Activated CD8-positive, alpha-beta memory T cell treated with anti-CD3 and anti-CD28 coated beads for 1 hour (primary cell): Measurements from ENCODE around the gene CCDC70.
"Not testable (repeated sequence)": the region's sequence is repeated elsewhere in the genome, so short reads cannot be mapped to it uniquely, and the experiment has no call there.

Experiments
- DNase-seq, 2 donors: peaks; one replicate each; pipeline ENCODE4 v3.0.0-alpha.2; 2020; ENCODE audit warnings: low read depth in 1 of 2; ENCODE audit errors: extremely low read depth in 1 of 2

The CCDC70 gene

DNA sequence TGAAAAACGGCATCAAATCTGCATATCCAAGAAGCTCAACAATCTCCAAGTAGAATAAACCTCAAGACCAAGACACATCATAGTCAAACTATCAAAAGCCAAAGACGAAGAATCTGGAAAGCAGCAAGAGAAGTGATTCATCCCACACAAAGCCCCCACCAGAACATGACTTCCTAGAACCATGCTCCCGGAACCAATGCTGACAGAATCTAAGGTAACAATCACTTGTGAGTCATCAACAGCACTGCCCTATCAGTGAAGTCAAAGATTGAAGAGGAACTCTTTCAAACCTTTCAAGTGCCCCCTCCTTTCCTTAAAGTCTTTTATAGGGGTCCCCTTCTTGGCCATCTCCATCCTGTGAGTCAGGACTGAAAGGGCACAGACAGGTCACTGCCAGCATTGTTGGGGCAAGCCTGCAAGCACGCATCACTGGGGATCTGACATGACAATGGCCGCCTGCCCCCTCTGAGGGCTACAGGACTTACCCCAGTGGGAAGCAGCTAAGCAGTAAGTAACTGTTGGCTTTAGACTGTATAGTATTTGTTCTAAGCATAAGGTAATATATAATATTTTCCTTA is at the start of gene CCDC70:
Gene CCDC70 (plus strand): TSS at position 247 of the 578 bp plus-strand sequence. CDS start 3,443 bp downstream, outside the sequence.
- DNase-seq: no peak

DNA sequence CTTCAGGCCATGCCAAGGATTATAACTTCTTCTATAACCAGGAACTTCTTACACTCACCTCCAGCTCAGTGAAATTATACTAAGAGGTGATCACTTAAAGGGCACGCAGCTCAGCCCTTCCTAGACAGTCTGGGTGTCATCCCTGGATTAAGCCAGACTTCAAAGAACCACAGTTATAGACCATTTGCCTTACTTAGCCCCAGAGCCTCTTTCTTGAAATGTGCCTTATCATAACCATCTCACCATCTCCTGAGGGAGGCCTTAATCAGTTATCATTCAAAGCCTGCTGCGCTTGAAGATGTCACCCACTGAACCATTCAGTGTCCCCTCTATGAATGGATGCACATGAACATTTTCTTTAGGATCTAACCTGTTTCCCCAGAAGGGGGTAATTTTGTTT is 47.7 kb upstream of the CCDC70 start:
- no peak for DNase-seq

DNA sequence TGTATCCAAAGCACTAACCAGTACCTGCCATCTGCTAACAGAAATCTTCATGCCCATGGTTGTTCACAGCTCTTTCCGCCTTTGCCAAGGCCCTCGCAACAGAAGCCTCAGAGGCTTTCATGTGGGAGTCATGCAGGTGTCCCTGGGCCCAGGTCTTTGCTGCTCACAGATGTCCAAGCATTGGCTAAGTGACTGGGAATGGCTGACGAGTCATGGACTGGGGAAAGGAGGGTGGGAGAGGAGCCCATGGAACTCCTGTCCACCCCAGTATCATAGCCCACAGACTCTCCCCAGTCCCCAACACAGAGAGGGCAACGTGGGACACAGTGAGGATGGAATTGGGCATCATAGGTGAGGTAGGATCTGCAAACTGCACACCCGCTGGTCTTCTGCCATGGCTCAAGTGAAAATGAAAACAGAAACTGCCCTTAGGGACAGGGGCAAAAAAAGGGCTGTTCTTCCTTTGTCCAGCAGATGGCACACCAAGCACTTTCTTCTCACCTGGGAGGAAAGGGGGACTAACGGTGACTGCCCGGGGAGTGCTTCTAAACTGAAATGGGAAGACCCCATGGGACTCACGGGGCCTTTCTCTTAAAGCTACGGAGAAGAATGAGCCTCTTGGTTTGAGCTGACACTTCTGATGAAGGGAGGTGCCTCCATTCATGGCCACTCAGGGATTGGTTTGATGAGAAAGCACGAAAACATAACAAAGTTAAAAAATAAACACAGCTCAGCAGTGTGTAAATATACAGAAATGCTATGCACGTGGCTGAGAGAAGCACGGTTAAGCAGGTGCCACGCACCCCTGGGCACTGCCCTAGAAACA is 46.7 kb upstream of the CCDC70 start:
- peak in 1 of 2 donors; percentile 55 for DNase-seq

- DNase-seq: no peak
Observed at GRCh38 chr13:51815848-51816247, 45.9 kb upstream of the CCDC70 start.

GRCh38 chr13:51816604-51817249 is 45.0 kb upstream of the CCDC70 start:
- no peak for DNase-seq

- DNase-seq: no peak
Observed at GRCh38 chr13:51817717-51818116, 44.1 kb upstream of the CCDC70 start.

DNA sequence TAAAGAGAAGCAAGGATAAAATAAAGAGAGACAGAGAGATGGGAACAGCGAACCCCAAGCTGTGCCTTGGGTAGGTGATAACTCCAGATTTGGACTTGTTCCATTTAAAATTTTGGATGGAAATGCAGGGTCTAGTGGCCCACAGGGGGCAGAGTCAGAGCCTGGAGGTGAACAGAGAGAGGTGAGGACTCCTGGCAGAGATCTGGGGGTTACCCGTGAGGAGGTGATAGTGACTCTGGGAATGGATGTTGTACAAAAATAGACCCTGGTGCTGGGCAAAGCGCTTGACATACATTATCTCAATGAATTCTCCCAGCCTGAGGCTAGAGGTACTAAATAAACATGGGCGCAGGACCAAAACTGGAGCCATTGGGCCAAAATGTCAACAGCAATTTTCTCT is 43.5 kb upstream of the CCDC70 start:
- DNase-seq: no peak

DNA sequence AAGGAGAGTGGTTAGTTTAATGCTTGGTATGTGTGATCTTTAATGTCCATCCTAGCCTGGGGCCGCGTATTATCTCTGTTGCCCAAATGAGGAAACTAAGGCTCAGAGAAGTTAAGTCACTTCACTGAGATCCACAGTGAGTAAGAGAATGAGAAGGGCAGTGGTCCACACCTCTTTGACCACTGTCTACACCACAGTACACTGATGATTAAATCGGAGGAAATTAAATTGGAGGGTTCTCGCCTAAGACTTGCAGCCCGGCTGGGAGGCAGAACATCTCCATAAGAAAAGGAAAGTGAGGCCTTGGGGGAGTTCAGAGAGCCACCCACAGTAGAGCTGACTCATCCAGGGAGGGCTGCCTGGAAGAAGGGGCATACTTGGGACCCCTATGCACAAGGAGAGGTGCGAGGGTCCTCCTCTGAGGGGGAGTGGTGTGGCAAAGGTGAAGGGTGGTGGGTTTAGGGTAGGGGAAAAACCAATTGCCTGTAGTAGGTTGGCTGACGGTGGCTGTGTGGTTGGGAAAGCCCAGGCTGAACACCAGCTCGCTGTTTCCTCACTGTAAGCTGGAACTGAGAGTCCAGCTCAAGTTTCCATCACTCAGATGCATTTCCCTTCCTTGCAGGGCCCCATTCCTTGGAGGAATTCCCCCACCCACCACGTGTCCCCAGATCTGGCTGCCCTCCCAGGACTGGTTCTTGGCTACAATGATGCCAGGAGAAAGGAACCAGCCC is 42.8 kb upstream of the CCDC70 start:
- DNase-seq: no peak

- no peak for DNase-seq
Observed at GRCh38 chr13:51819544-51819943, 42.2 kb upstream of the CCDC70 start.

GRCh38 chr13:51820016-51820597 is 41.7 kb upstream of the CCDC70 start:
- no peak for DNase-seq

GRCh38 chr13:51821606-51822005 is 40.2 kb upstream of the CCDC70 start:
- no peak for DNase-seq

- DNase-seq: no peak
Observed at GRCh38 chr13:51822106-51822815, 39.5 kb upstream of the CCDC70 start.

GRCh38 chr13:51823359-51823758 is 38.4 kb upstream of the CCDC70 start:
- no peak for DNase-seq

- no peak for DNase-seq
Observed at GRCh38 chr13:51823863-51824262, 37.9 kb upstream of the CCDC70 start.

DNA sequence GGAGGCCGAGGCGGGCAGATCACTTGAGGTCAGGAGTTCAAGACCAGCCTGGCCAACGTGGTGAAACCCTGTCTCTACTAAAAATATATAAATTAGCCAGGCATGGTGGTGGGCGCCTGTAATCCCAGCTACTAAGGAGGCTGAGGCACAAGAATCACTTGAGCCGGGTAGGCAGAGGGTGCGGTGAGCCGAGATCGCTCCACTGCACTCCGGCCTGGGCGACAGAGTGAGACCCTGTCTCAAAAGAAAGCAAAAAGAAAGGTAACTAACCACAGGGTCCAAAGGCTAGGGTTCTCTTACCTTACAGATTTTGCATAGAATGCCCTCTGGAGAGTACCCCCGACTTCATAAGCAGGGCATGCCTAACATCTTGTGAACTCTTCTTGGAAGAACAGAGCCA is 37.1 kb upstream of the CCDC70 start:
- not testable (repeated sequence) for DNase-seq

- no peak for DNase-seq
Observed at GRCh38 chr13:51825165-51825592, 36.6 kb upstream of the CCDC70 start.

DNA sequence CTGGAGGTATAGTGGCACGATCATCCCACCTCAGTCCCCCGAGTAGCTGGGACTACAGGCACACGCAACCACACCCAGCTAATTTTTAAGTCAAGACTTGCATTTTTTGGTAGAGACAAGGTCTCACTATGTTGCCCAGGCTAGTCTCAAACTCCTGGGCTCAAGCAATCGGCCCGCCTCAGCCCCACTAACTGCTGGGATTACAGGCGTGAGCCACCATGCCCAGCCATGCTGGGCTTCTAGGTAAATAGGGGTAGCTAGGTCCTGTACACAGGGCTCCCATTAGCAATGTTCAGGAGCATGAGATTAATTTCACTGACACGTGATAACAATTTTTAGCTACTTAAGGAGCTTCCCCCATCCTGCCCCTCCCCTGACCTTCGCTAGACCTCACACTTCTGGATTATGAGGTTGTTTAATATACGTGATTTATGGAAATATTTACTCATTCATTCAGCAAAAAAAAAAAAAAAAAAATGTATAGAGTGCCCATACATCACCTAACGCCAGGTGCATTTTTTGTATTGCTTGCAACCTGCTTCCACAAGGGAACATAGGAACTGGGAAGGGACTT is 36.0 kb upstream of the CCDC70 start:
- DNase-seq: no peak

DNA sequence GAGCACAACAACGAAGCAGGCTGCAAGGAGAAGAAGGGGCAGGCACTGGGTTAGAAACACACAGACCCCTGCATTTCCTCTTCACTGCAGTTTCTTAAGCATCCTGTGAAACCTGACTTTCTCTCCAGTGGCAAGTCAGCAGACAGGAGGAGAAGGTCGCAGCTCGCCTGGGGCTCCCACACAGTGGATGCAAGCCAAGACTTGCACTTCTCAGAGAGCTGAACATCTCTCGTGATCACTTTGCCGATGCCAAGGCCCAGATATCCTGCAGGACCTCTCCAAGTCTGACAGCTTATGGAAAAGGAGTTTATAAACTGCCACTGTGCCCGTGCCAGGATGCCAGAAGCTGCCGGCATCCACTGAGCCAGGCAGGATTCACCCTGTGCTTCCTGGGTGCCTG is 35.2 kb upstream of the CCDC70 start:
- no peak for DNase-seq

DNA sequence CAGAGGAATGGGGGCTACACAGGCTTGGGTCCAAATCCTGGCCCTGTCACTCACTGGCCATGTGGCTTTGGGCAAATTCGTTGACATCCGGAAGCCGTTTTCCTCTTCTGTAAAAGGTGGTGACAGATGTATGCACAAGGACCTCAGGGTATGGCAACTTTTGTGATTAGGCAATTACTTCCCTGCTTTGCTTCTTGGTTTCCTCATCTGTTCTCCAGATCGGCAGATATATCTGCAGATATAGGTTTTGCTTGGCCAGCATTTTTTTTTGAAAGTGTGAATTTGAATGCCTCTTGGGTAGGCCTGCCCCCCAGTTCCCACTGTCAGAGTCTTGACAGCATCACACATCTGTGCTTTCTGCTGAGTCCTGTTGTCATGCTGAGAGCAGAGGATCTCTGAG is 34.5 kb upstream of the CCDC70 start:
- DNase-seq: no peak
